Activated CD8-positive, alpha-beta T cell treated with anti-CD3 and anti-CD28 coated beads for 36 hours (primary cell): Measurements from ENCODE around the gene OSMR. TPM values are rescaled to one million over a fixed set of nuclear protein-coding genes. Genes with fewer than 3 reads are reported as not detected.

Source experiments
- ATAC-seq: fragments of 200-7000 bp; cut with Tn5 transposase; one replicate; pipeline ENCODE4 v1.10.0; 2021; ENCODE audit warnings: mild to moderate bottlenecking, moderate library complexity
- CTCF ChIA-PET: fragments of 350-600 bp; sonication (Branson Sonifier 250); formaldehyde crosslinking; loops from one replicate; lab custom pipeline; 2021; ENCODE audit warnings: antibody characterized with exemption; lab: Charles Lee
- POLR2A ChIA-PET: fragments of 350-600 bp; sonication (Branson Sonifier 250); formaldehyde crosslinking; loops from one replicate; lab custom pipeline; 2021; ENCODE audit warnings: antibody characterized with exemption; lab: Charles Lee
- DNase-seq: peaks from one replicate; pipeline ENCODE4 v3.0.0-alpha.2; 2020
- H3K27ac Mint-ChIP-seq: one replicate; pipeline ENCODE4 v1.8.0; 2021; ENCODE audit warnings: mild to moderate bottlenecking, mixed read lengths
- H3K27me3 Mint-ChIP-seq: one replicate; pipeline ENCODE4 v1.8.0; 2021; ENCODE audit warnings: mixed read lengths
- H3K36me3 Mint-ChIP-seq: one replicate; pipeline ENCODE4 v1.8.0; 2021; ENCODE audit warnings: low read depth, mixed read lengths
- H3K4me1 Mint-ChIP-seq: one replicate; pipeline ENCODE4 v1.8.0; 2021; ENCODE audit warnings: low read depth, mixed read lengths
- H3K4me3 Mint-ChIP-seq: one replicate; pipeline ENCODE4 v1.8.0; 2021; ENCODE audit warnings: mild to moderate bottlenecking, moderate library complexity, mixed read lengths
- H3K9me3 Mint-ChIP-seq: one replicate; pipeline ENCODE4 v1.8.0; 2021; ENCODE audit warnings: mixed read lengths
- CTCF ChIP-seq: fragments of 200-600 bp; IDR thresholded peaks from one replicate; pipeline ENCODE4 v1.8.0; 2022; ENCODE audit warnings: antibody characterized with exemption, mild to moderate bottlenecking
- intact Hi-C: fragments of 100-400 bp; cut with micrococcal nuclease; formaldehyde crosslinking; loops from one replicate; pipeline ENCODE4 v1.10.0; 2022
- total RNA-seq, 2 experiments: library from RNA; stranded (reverse); gene quantifications; one replicate each; pipeline ENCODE4 v1.2.3, GENCODE V29; 2021

Gene OSMR
- total RNA-seq, 2 experiments from 2014 or later, result not detected

- ChIA-PET CTCF (interaction anchor here (0.9 to 1.2 kb wide), 4 partner anchors 8 to 418 kb away, joined by 3 to 4 read pairs (median 3); no protein-coding TSS in a partner anchor), POLR2A (interaction anchor here (0.7 kb wide), 1 partner anchor 1038 kb away, joined by 3 read pairs; no protein-coding TSS in a partner anchor)
- intact Hi-C loops, result no loop called here
- DNase-seq, result no peak
- H3K27me3 Mint-ChIP-seq, result peaks cover 13% of the 10 kb centered on the region
- no peaks in the 10 kb centered on the region for H3K9me3 Mint-ChIP-seq
- H3K27ac Mint-ChIP-seq, result no peak overlapping the region
- H3K4me3 Mint-ChIP-seq, result no peak overlapping the region
- TF ChIP-seq CTCF, result no peak
- no peaks in the 10 kb centered on the region for H3K4me1 Mint-ChIP-seq
- no peaks in the 10 kb centered on the region for H3K36me3 Mint-ChIP-seq
- ATAC-seq, result no peak
These were observed 45.3 kb upstream of the OSMR start for GRCh38 chr5:38800515-38800914.

GRCh38 chr5:38802125-38802524 lies 43.7 kb upstream of the OSMR start:
- H3K36me3 Mint-ChIP-seq, result no peaks in the 10 kb centered on the region
- DNase-seq (no peak), ATAC-seq (no peak)
- ChIA-PET CTCF (no interaction called here), POLR2A (interaction anchor here (0.6 kb wide), 1 partner anchor 1214 kb away, joined by 4 read pairs; no protein-coding TSS in a partner anchor)
- peaks cover 16% of the 10 kb centered on the region for H3K27me3 Mint-ChIP-seq
- H3K9me3 Mint-ChIP-seq, result peaks cover 1% of the 10 kb centered on the region
- intact Hi-C loops, result no loop called here
- peaks cover 4% of the 10 kb centered on the region for H3K4me1 Mint-ChIP-seq
- H3K27ac Mint-ChIP-seq, result no peak overlapping the region
- no peak for TF ChIP-seq CTCF
- H3K4me3 Mint-ChIP-seq, result no peak overlapping the region

- peaks cover 1% of the 10 kb centered on the region for H3K9me3 Mint-ChIP-seq
These were observed 42.6 kb upstream of the OSMR start for GRCh38 chr5:38803246-38803645.

GRCh38 chr5:38806775-38807258 lies 39.0 kb upstream of the OSMR start:
- no peaks in the 10 kb centered on the region for H3K36me3 Mint-ChIP-seq
- H3K4me3 Mint-ChIP-seq, result no peak overlapping the region
- ChIA-PET CTCF (interaction anchor here (4.6 to 6.1 kb wide), 3 partner anchors 365 to 424 kb away, joined by 28 to 94 read pairs (median 60); no protein-coding TSS in a partner anchor), POLR2A (no interaction called here)
- H3K27ac Mint-ChIP-seq, result no peak overlapping the region
- DNase-seq (peak; percentile 25), ATAC-seq (peak; percentile 72)
- H3K4me1 Mint-ChIP-seq, result peaks cover 8% of the 10 kb centered on the region
- intact Hi-C loops, result no loop called here
- no peak for TF ChIP-seq CTCF
- H3K27me3 Mint-ChIP-seq, result peaks cover 15% of the 10 kb centered on the region
- peaks cover 1% of the 10 kb centered on the region for H3K9me3 Mint-ChIP-seq

More at GRCh38 chr5:38803246-38803645, 42.6 kb upstream of the OSMR start:
- Mint-ChIP-seq H3K27me3 (peaks cover 17% of the 10 kb centered on the region), H3K36me3 (no peaks in the 10 kb centered on the region), H3K4me3 (no peak overlapping the region), H3K27ac (no peak overlapping the region), H3K4me1 (peaks cover 4% of the 10 kb centered on the region)
- POLR2A ChIA-PET, result no interaction called here
- no peak for TF ChIP-seq CTCF
- intact Hi-C loops, result no loop called here
- CTCF ChIA-PET, result interaction anchor here (1.5 kb wide), 1 partner anchor 361 kb away, joined by 5 read pairs; no protein-coding TSS in a partner anchor
- no peak for DNase-seq
- no peak for ATAC-seq
